ENCODE data around the gene PARD3B. TPM values are rescaled to one million over a fixed set of nuclear protein-coding genes. Genes with fewer than 3 reads are reported as not detected.

The PARD3B gene
- total RNA-seq, 1 experiment from 2014 or later = 3.6 TPM

GRCh38 chr2:204972161-204972560 is 426.9 kb downstream of the PARD3B start:
- Histone ChIP-seq H3K36me3 (ENCODE audit: control insufficient read depth, insufficient read depth, low read length) (no peaks in the 10 kb centered on the region), H3K27me3 (ENCODE audit: control insufficient read depth, insufficient read depth, low read length) (no peaks in the 10 kb centered on the region), H3K4me1 (ENCODE audit: control insufficient read depth, insufficient read depth, low read length) (no peaks in the 10 kb centered on the region), H3K4me3 (ENCODE audit: low read depth in 2 of 2, low read length in 2 of 2) (no peak overlapping the region), H3K9me3 (ENCODE audit: control insufficient read depth, insufficient read depth, low read depth, low read length) (no peaks in the 10 kb centered on the region), H3K27ac (ENCODE audit: low read length) (no peak overlapping the region)
- ChIA-PET POLR2A (no interaction called here), CTCF (no interaction called here)
- no peak for DNase-seq (ENCODE audit: low read depth, low spot score)
- intact Hi-C loops (cut with micrococcal nuclease; ENCODE audit: unreplicated experiment) = no loop called here
- no TSS peak for BruUV-seq (replicated peaks)
- TF ChIP-seq TCF7L2 (IDR thresholded peaks at IDR 0.05; ENCODE audit: low read depth, low read length) (no peak), REST (IDR thresholded peaks at IDR 0.05; ENCODE audit: insufficient read depth in 1 of 2, low read depth in 2 of 2, low read length in 1 of 2) (no peak), CTCF (IDR thresholded peaks at IDR 0.05) (no peak), SIN3A (IDR thresholded peaks at IDR 0.05; ENCODE audit: borderline replicate concordance, insufficient read depth, low read depth, low read length) (no peak), POLR2AphosphoS5 (IDR thresholded peaks at IDR 0.05; ENCODE audit: low read depth, low read length) (no peak)
- in situ Hi-C loops (cut with HindIII; ENCODE audit: low pct_unique_long_range_greater_than_20kb, low sequenced_read_pairs) = no loop called here
- no peak for ATAC-seq

GRCh38 chr2:204972606-204973336 is 427.5 kb downstream of the PARD3B start:
- BruUV-seq (replicated peaks) = no TSS peak
- CTCF ChIA-PET = no interaction called here
- ATAC-seq (no peak), DNase-seq (ENCODE audit: low read depth, low spot score) (no peak)
- TF ChIP-seq TCF7L2 (IDR thresholded peaks at IDR 0.05; ENCODE audit: low read depth, low read length) (no peak), REST (IDR thresholded peaks at IDR 0.05; ENCODE audit: insufficient read depth in 1 of 2, low read depth in 2 of 2, low read length in 1 of 2) (no peak), POLR2AphosphoS5 (IDR thresholded peaks at IDR 0.05; ENCODE audit: low read depth, low read length) (no peak), CTCF (IDR thresholded peaks at IDR 0.05) (no peak), SIN3A (IDR thresholded peaks at IDR 0.05; ENCODE audit: borderline replicate concordance, insufficient read depth, low read depth, low read length) (no peak)
- Histone ChIP-seq H3K9me3 (ENCODE audit: control insufficient read depth, insufficient read depth, low read depth, low read length) (no peaks in the 10 kb centered on the region), H3K4me3 (ENCODE audit: low read depth in 2 of 2, low read length in 2 of 2) (no peak overlapping the region), H3K27ac (ENCODE audit: low read length) (no peak overlapping the region), H3K27me3 (ENCODE audit: control insufficient read depth, insufficient read depth, low read length) (no peaks in the 10 kb centered on the region), H3K4me1 (ENCODE audit: control insufficient read depth, insufficient read depth, low read length) (no peaks in the 10 kb centered on the region), H3K36me3 (ENCODE audit: control insufficient read depth, insufficient read depth, low read length) (no peaks in the 10 kb centered on the region)
- intact Hi-C loops (cut with micrococcal nuclease; ENCODE audit: unreplicated experiment) = no loop called here
- in situ Hi-C loops (cut with HindIII; ENCODE audit: low pct_unique_long_range_greater_than_20kb, low sequenced_read_pairs) = no loop called here
- POLR2A ChIA-PET = no interaction called here

Data from Panc1 (cell line).